PC-9 (cell line): ENCODE results near the gene C15orf40. TPM values are rescaled to one million over a fixed set of nuclear protein-coding genes. Genes with fewer than 3 reads are reported as not detected.
"Not testable (repeated sequence)": the region's sequence is repeated elsewhere in the genome, so short reads cannot be mapped to it uniquely, and the experiment has no call there.

Experiments used
- BruUV-seq: library from RNA; stranded (reverse); fragments of 400-500 nt; replicated peaks from 2 replicates; lab custom pipeline; 2021; lab: Mats Ljungman, UMichigan
- CTCF ChIA-PET: fragments of 300-600 bp; sonication (Branson Sonifier 250); formaldehyde crosslinking; loops from one replicate; lab custom pipeline; 2022; ENCODE audit warnings: antibody characterized with exemption; lab: Charles Lee
- POLR2A ChIA-PET: fragments of 300-600 bp; sonication (Branson Sonifier 250); formaldehyde crosslinking; loops from one replicate; lab custom pipeline; 2022; ENCODE audit warnings: antibody characterized with exemption; ENCODE audit not compliant: unreplicated experiment; lab: Charles Lee
- DNase-seq, 2 experiments: peaks; one replicate each; pipeline versions ENCODE4 v3.0.0 to v3.0.0-alpha.2; 2015 to 2022; ENCODE audit warnings: mixed read lengths in 1 of 2
- H2AFZ ChIP-seq: fragments of 200-600 bp; sonication (generic); 2 replicates; pipeline ENCODE4 v1.8.1; 2017; ENCODE audit warnings: antibody characterized with exemption
- H3F3A ChIP-seq: fragments of 200-600 bp; sonication (generic); 2 replicates; pipeline ENCODE4 v1.8.1; 2017; ENCODE audit warnings: antibody characterized with exemption, mild to moderate bottlenecking, low read depth; ENCODE audit not compliant: insufficient read depth
- H3K27ac ChIP-seq: fragments of 200-600 bp; sonication (generic); 2 replicates; pipeline ENCODE4 v1.6.1; 2016; ENCODE audit warnings: mixed run types
- H3K27me3 ChIP-seq: fragments of 200-600 bp; sonication (generic); 2 replicates; pipeline ENCODE4 v1.6.1; 2016; ENCODE audit warnings: low read depth, mixed run types; ENCODE audit not compliant: insufficient read depth
- H3K36me3 ChIP-seq: fragments of 200-600 bp; sonication (generic); 2 replicates; pipeline ENCODE4 v1.6.1; 2016; ENCODE audit warnings: low read depth, mixed run types
- H3K4me1 ChIP-seq: fragments of 200-600 bp; sonication (generic); replicated peaks from 2 replicates; pipeline ENCODE4 v1.6.1; 2016; ENCODE audit warnings: mixed run types; ENCODE audit not compliant: insufficient read depth
- H3K4me2 ChIP-seq: fragments of 200-600 bp; sonication (generic); 2 replicates; pipeline ENCODE4 v1.6.1; 2017; ENCODE audit warnings: mixed run types
- H3K4me3 ChIP-seq: fragments of 200-600 bp; sonication (generic); 2 replicates; pipeline ENCODE4 v1.6.1; 2016; ENCODE audit warnings: mixed run types
- H3K79me2 ChIP-seq: fragments of 200-600 bp; sonication (generic); 2 replicates; pipeline ENCODE4 v1.6.1; 2017; ENCODE audit warnings: low read depth, mixed run types
- H3K9me2 ChIP-seq: fragments of 200-600 bp; sonication (generic); 2 replicates; pipeline ENCODE4 v1.8.1; 2017; ENCODE audit warnings: mild to moderate bottlenecking; ENCODE audit not compliant: insufficient read depth
- H3K9me3 ChIP-seq: fragments of 200-600 bp; sonication (generic); 2 replicates; pipeline ENCODE4 v1.8.1; 2016; ENCODE audit warnings: low read depth; ENCODE audit not compliant: insufficient read depth
- H4K20me1 ChIP-seq: fragments of 200-600 bp; sonication (generic); 2 replicates; pipeline ENCODE4 v1.8.1; 2017; ENCODE audit not compliant: insufficient read depth
- CTCF ChIP-seq: fragments of 200-600 bp; sonication (generic); conservative IDR thresholded peaks from 2 replicates; pipeline ENCODE4 v1.6.1; 2017; ENCODE audit warnings: mixed run types, antibody characterized with exemption, mild to moderate bottlenecking, moderate library complexity
- EZH2 ChIP-seq: fragments of 200-600 bp; sonication (generic); IDR thresholded peaks from 2 replicates; pipeline ENCODE4 v1.8.0; 2017; ENCODE audit warnings: antibody characterized with exemption, low read depth
- intact Hi-C: fragments of 100-400 bp; cut with micrococcal nuclease; formaldehyde crosslinking; loops from one replicate; pipeline ENCODE4 v1.10.0; 2022; ENCODE audit not compliant: unreplicated experiment
- total RNA-seq: library from RNA; stranded (reverse); gene quantifications from 2 replicates; pipeline ENCODE4 v1.2.3, GENCODE V29; 2021

Gene C15orf40
- total RNA-seq, 1 experiment from 2014 or later: 21.2 TPM

GRCh38 chr15:82944056-82944455 lies 67.4 kb downstream of the C15orf40 start:
- intact Hi-C loops: no loop called here
- CTCF ChIA-PET: no interaction called here
- POLR2A ChIA-PET: no interaction called here

GRCh38 chr15:82943176-82943575 lies 68.3 kb downstream of the C15orf40 start:
- BruUV-seq: no TSS peak
- CTCF ChIA-PET: no interaction called here
- H3K4me1 ChIP-seq: peaks cover 23% of the 10 kb centered on the region

More at GRCh38 chr15:82944056-82944455, 67.4 kb downstream of the C15orf40 start:
- Histone ChIP-seq H3K4me2 (no peak overlapping the region), H4K20me1 (no peaks in the 10 kb centered on the region), H3K9me3 (no peaks in the 10 kb centered on the region), H3K79me2 (no peaks in the 10 kb centered on the region), H3K4me1 (peaks cover 23% of the 10 kb centered on the region), H3K36me3 (no peaks in the 10 kb centered on the region), H3F3A (peaks cover 17% of the 10 kb centered on the region), H3K27ac (no peak overlapping the region), H3K4me3 (no peak overlapping the region), H3K9me2 (no peaks in the 10 kb centered on the region), H3K27me3 (peaks cover under 1% of the 10 kb centered on the region; the same call in 1 of the 2 replicates), H2AFZ (no peak overlapping the region)
- no TSS peak for BruUV-seq
- TF ChIP-seq CTCF (no peak), EZH2 (no peak)
- DNase-seq: no peak

GRCh38 chr15:82942691-82943090 lies 68.7 kb downstream of the C15orf40 start:
- H3K9me2 ChIP-seq: no peaks in the 10 kb centered on the region
- H3K36me3 ChIP-seq: no peaks in the 10 kb centered on the region
- BruUV-seq: no TSS peak
- peaks cover 23% of the 10 kb centered on the region for H3K4me1 ChIP-seq
- H3K9me3 ChIP-seq: no peaks in the 10 kb centered on the region
- H2AFZ ChIP-seq: no peak overlapping the region
- no peak overlapping the region; the same call in 1 of the 2 replicates for H3K4me3 ChIP-seq
- no peaks in the 10 kb centered on the region for H3K79me2 ChIP-seq
- H3F3A ChIP-seq: peaks cover 17% of the 10 kb centered on the region
- no peak for TF ChIP-seq CTCF
- no peak for TF ChIP-seq EZH2
- ChIA-PET CTCF (no interaction called here), POLR2A (interaction anchor here (0.6 kb wide), 1 partner anchor 1710 kb away, joined by 4 read pairs; no protein-coding TSS in a partner anchor)
- no peaks in the 10 kb centered on the region for H4K20me1 ChIP-seq
- H3K27ac ChIP-seq: peak overlapping the region; percentile 63
- intact Hi-C loops: no loop called here
- peak; percentile 86 to 94 for DNase-seq
- H3K27me3 ChIP-seq: peaks cover 9% of the 10 kb centered on the region; the same call in 1 of the 2 replicates
- H3K4me2 ChIP-seq: peak overlapping the region; percentile 61

More at GRCh38 chr15:82943176-82943575, 68.3 kb downstream of the C15orf40 start:
- Histone ChIP-seq H3K79me2 (no peaks in the 10 kb centered on the region), H3K27me3 (peaks cover 9% of the 10 kb centered on the region; the same call in 1 of the 2 replicates), H3K4me3 (no peak overlapping the region), H3K9me3 (no peaks in the 10 kb centered on the region), H3K27ac (peak overlapping the region; percentile 58), H4K20me1 (no peaks in the 10 kb centered on the region), H3K4me2 (peak overlapping the region; percentile 23), H2AFZ (no peak overlapping the region), H3K36me3 (no peaks in the 10 kb centered on the region), H3F3A (peaks cover 17% of the 10 kb centered on the region), H3K9me2 (no peaks in the 10 kb centered on the region)
- intact Hi-C loops: no loop called here
- POLR2A ChIA-PET: interaction anchor here (0.6 kb wide), 1 partner anchor 1709 kb away, joined by 4 read pairs; no protein-coding TSS in a partner anchor
- no peak for DNase-seq
- TF ChIP-seq EZH2 (no peak), CTCF (no peak)

- intact Hi-C loops, H2AFZ ChIP-seq, H3K4me3 ChIP-seq, POLR2A ChIA-PET, H3K36me3 ChIP-seq, H3K9me3 ChIP-seq, H3K79me2 ChIP-seq, H3K27ac ChIP-seq, H3K4me2 ChIP-seq, H3K27me3 ChIP-seq, CTCF ChIA-PET, H3K9me2 ChIP-seq, BruUV-seq, H4K20me1 ChIP-seq, DNase-seq: not testable (repeated sequence)
- peaks cover 17% of the 10 kb centered on the region for H3F3A ChIP-seq
- H3K4me1 ChIP-seq: peaks cover 23% of the 10 kb centered on the region
These were observed 71.8 kb downstream of the C15orf40 start for GRCh38 chr15:82939678-82940077.
